ENCODE data around the gene MED1. TPM values are rescaled to one million over a fixed set of nuclear protein-coding genes. Genes with fewer than 3 reads are reported as not detected.
"Not testable (repeated sequence)": the region's sequence is repeated elsewhere in the genome, so short reads cannot be mapped to it uniquely, and the experiment has no call there.

The MED1 gene, protein sequence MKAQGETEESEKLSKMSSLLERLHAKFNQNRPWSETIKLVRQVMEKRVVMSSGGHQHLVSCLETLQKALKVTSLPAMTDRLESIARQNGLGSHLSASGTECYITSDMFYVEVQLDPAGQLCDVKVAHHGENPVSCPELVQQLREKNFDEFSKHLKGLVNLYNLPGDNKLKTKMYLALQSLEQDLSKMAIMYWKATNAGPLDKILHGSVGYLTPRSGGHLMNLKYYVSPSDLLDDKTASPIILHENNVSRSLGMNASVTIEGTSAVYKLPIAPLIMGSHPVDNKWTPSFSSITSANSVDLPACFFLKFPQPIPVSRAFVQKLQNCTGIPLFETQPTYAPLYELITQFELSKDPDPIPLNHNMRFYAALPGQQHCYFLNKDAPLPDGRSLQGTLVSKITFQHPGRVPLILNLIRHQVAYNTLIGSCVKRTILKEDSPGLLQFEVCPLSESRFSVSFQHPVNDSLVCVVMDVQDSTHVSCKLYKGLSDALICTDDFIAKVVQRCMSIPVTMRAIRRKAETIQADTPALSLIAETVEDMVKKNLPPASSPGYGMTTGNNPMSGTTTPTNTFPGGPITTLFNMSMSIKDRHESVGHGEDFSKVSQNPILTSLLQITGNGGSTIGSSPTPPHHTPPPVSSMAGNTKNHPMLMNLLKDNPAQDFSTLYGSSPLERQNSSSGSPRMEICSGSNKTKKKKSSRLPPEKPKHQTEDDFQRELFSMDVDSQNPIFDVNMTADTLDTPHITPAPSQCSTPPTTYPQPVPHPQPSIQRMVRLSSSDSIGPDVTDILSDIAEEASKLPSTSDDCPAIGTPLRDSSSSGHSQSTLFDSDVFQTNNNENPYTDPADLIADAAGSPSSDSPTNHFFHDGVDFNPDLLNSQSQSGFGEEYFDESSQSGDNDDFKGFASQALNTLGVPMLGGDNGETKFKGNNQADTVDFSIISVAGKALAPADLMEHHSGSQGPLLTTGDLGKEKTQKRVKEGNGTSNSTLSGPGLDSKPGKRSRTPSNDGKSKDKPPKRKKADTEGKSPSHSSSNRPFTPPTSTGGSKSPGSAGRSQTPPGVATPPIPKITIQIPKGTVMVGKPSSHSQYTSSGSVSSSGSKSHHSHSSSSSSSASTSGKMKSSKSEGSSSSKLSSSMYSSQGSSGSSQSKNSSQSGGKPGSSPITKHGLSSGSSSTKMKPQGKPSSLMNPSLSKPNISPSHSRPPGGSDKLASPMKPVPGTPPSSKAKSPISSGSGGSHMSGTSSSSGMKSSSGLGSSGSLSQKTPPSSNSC (N-terminal part only)
- 10 to 100 TPM; 78.4 to 83.1 TPM for total RNA-seq

DNA sequence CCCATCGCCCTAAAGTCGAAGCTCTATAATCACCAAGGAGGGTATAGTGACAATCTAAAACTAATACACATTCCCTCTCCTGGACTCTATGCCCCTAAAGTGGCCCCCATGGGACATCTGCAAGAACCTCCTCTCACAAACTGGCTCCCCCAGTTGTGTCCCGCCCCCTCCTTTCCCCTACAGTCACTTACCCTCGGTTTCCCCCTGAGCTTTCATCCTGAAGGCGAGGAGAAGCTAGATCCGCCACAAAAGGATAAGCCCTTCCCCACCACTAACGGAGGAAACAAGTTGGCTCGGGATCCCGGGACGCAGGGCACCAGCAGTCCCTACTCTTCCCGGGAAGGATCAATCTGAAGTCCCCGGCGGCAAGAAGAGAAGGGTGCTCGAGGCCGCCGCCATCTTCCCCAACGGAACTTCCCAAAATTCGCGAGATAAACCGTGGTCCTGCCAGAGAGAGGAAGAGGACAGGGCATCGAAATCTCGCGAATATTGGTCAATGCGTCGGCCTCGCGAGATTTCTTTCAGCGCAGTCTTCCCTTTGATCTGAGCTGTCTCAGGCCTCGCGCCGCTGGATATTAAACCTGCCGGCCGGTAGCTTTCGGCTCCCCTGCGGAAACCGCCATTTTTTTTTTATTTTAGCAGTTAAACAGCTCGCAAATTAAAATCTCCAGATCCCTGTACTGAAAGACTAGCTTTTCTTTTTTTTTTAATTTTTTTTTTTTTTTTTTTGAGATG lies at the start of gene MED1:
MED1 (minus strand) TSS at position 417 of the 735 bp plus-strand sequence; CDS start at position 216, 201 bp downstream.
- peak within 1 kb of the TSS; percentile 96 for H3K4me3 Mint-ChIP-seq
- no peaks in the 10 kb centered on the region for H3K27me3 Mint-ChIP-seq

GRCh38 chr17:39496921-39497320 lies 45.9 kb upstream of the MED1 start:
- not testable (repeated sequence) for H3K9me3 Mint-ChIP-seq, DNase-seq, H3K27me3 Mint-ChIP-seq, H3K4me1 Mint-ChIP-seq, H3K27ac Mint-ChIP-seq, H3K4me3 Mint-ChIP-seq
- peaks cover 23% of the 10 kb centered on the region for H3K36me3 Mint-ChIP-seq

More for the DNA sequence above, at the start of gene MED1:
- DNase-seq = peak; percentile 93
- Mint-ChIP-seq H3K4me1 (peaks cover 21% of the 10 kb centered on the region), H3K27ac (peak within 1 kb of the TSS; percentile 96), H3K36me3 (peaks cover 19% of the 10 kb centered on the region), H3K9me3 (no peaks in the 10 kb centered on the region)

DNA sequence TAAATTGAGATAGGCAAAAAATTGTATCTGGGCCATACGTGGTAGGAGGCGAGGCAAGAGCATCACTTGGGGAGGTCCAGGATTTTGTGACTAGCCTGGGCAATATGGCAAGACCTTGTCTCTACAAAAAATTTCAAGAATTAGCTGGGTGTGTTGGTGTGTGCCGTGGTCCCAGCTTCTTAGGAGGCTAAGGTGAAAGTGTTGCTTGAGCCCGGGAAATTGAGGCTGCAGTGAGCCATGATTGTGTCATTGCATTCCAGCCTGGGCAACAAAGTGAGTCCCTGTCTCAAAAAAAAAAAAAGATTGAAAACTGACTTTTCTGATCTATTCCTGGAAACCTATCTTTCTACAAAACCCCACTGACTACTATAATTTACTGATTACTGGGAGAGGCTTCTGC lies 36.9 kb upstream of the MED1 start:
- H3K9me3 Mint-ChIP-seq = no peaks in the 10 kb centered on the region
- H3K4me3 Mint-ChIP-seq = no peak overlapping the region
- no peaks in the 10 kb centered on the region for H3K27me3 Mint-ChIP-seq
- peaks cover 15% of the 10 kb centered on the region for H3K4me1 Mint-ChIP-seq
- H3K27ac Mint-ChIP-seq = no peak overlapping the region
- DNase-seq = no peak
- H3K36me3 Mint-ChIP-seq = peaks cover 11% of the 10 kb centered on the region

- H3K4me1 Mint-ChIP-seq = peaks cover 15% of the 10 kb centered on the region
- not testable (repeated sequence) for H3K27me3 Mint-ChIP-seq, H3K27ac Mint-ChIP-seq, H3K4me3 Mint-ChIP-seq, H3K9me3 Mint-ChIP-seq, DNase-seq
- H3K36me3 Mint-ChIP-seq = peaks cover 11% of the 10 kb centered on the region
Observed at GRCh38 chr17:39487490-39487889, 36.4 kb upstream of the MED1 start.

DNA sequence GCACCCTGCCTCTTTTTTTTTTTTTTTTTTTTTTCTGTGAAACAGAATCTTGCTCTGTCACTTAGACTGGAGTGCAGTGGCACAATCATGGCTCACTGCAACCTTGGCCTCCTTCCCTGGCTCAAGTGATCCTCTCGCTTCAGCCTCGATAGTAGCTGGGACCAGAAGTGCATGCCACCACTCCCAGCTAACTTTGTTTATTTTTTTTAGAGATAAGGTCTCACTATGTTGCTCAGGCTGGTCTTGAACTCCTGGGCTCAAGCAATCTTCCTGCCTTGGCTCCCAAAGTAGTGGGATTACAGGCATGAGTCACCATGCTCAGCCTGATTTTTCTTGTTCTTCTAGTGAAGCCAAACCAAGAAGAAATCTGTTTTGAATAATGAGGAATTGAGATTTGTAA lies 35.2 kb upstream of the MED1 start:
- H3K27ac Mint-ChIP-seq = no peak overlapping the region
- H3K4me1 Mint-ChIP-seq = peaks cover 15% of the 10 kb centered on the region
- no peak overlapping the region for H3K4me3 Mint-ChIP-seq
- no peaks in the 10 kb centered on the region for H3K9me3 Mint-ChIP-seq
- DNase-seq = no peak
- no peaks in the 10 kb centered on the region for H3K27me3 Mint-ChIP-seq
- peaks cover 11% of the 10 kb centered on the region for H3K36me3 Mint-ChIP-seq

- Mint-ChIP-seq H3K27me3 (no peaks in the 10 kb centered on the region), H3K9me3 (no peaks in the 10 kb centered on the region), H3K27ac (no peak overlapping the region), H3K36me3 (peaks cover 10% of the 10 kb centered on the region), H3K4me3 (no peak overlapping the region), H3K4me1 (peaks cover 15% of the 10 kb centered on the region)
- no peak for DNase-seq
Observed at GRCh38 chr17:39485555-39485954, 34.5 kb upstream of the MED1 start.

- Mint-ChIP-seq H3K27ac (no peak overlapping the region), H3K9me3 (no peaks in the 10 kb centered on the region), H3K4me1 (peaks cover 16% of the 10 kb centered on the region), H3K4me3 (no peak overlapping the region), H3K36me3 (peaks cover 12% of the 10 kb centered on the region), H3K27me3 (no peaks in the 10 kb centered on the region)
- no peak for DNase-seq
Observed at GRCh38 chr17:39484178-39484577, 33.1 kb upstream of the MED1 start.

DNA sequence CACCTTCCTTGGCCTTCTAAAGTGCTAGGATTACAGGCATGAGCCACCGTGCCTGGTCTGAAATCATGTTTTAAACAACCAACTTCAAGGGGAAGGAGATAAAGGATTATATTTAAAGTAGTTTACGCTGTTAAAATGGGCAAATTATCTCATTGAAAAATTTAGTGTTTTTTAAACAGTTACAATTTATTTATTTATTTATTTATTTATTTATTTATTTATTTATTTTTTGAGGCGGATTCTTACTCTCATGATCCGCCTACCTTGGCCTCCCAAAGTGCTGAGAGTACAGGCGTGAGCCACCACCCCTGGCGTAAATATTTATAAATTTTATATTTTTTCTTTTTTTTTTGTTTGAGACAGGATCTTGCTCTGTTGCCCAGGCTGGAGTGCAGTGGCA lies 32.4 kb upstream of the MED1 start:
- H3K27ac Mint-ChIP-seq = no peak overlapping the region
- H3K27me3 Mint-ChIP-seq = no peaks in the 10 kb centered on the region
- no peak for DNase-seq
- no peak overlapping the region for H3K4me3 Mint-ChIP-seq
- H3K36me3 Mint-ChIP-seq = peaks cover 12% of the 10 kb centered on the region
- H3K4me1 Mint-ChIP-seq = peaks cover 18% of the 10 kb centered on the region
- H3K9me3 Mint-ChIP-seq = no peaks in the 10 kb centered on the region

DNA sequence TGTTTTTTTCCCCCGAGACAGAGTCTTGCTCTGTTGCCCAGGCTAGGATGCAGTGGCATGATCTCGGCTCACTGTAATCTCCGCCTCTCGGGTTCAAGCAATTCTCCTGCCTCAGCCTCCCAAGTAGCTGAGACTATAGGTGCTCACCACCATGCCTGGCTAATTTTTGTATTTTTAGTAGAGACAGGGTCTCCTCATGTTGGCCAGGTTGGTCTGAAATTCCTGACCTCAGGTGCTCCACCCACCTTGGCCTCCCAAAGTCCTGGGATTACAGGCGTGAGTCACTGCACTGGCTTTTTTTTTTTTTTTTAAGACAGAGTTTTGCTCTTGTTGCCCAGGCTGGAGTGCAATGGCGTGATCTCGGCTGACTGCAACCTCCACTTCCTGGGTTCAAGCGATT lies 28.6 kb upstream of the MED1 start:
- H3K4me3 Mint-ChIP-seq, H3K4me1 Mint-ChIP-seq, H3K9me3 Mint-ChIP-seq, H3K27ac Mint-ChIP-seq, H3K27me3 Mint-ChIP-seq, DNase-seq: not testable (repeated sequence)
- H3K36me3 Mint-ChIP-seq = peaks cover 13% of the 10 kb centered on the region

- DNase-seq = no peak
- H3K36me3 Mint-ChIP-seq = peaks cover 20% of the 10 kb centered on the region
- H3K9me3 Mint-ChIP-seq = no peaks in the 10 kb centered on the region
- H3K4me1 Mint-ChIP-seq = peaks cover 8% of the 10 kb centered on the region
- no peaks in the 10 kb centered on the region for H3K27me3 Mint-ChIP-seq
- no peak overlapping the region for H3K4me3 Mint-ChIP-seq
- H3K27ac Mint-ChIP-seq = no peak overlapping the region
Observed at GRCh38 chr17:39473310-39473709, 22.2 kb upstream of the MED1 start.

GRCh38 chr17:39468610-39469009 lies 17.5 kb upstream of the MED1 start:
- H3K4me3 Mint-ChIP-seq, H3K9me3 Mint-ChIP-seq, H3K27me3 Mint-ChIP-seq, H3K27ac Mint-ChIP-seq, DNase-seq: not testable (repeated sequence)
- peaks cover 30% of the 10 kb centered on the region for H3K36me3 Mint-ChIP-seq
- H3K4me1 Mint-ChIP-seq = peaks cover 37% of the 10 kb centered on the region

GRCh38 chr17:39464639-39465181 lies 13.6 kb upstream of the MED1 start:
- Mint-ChIP-seq H3K27ac (peak overlapping the region; percentile 71), H3K4me1 (peaks cover 36% of the 10 kb centered on the region), H3K36me3 (peaks cover 38% of the 10 kb centered on the region), H3K4me3 (peak overlapping the region; percentile 87)
- not testable (repeated sequence) for H3K27me3 Mint-ChIP-seq, H3K9me3 Mint-ChIP-seq, DNase-seq

- Mint-ChIP-seq H3K4me1 (peaks cover 36% of the 10 kb centered on the region), H3K27me3 (no peaks in the 10 kb centered on the region), H3K36me3 (peaks cover 38% of the 10 kb centered on the region), H3K27ac (peak overlapping the region; percentile 93), H3K4me3 (peak overlapping the region; percentile 87), H3K9me3 (no peaks in the 10 kb centered on the region)
- no peak for DNase-seq
Observed at GRCh38 chr17:39462631-39463375, 11.7 kb upstream of the MED1 start.

All from activated naive CD8-positive, alpha-beta T cell treated with anti-CD3 and anti-CD28 coated beads for 36 hours (primary cell).